Measurements from ENCODE around the gene P4HTM.

Gene P4HTM

DNA sequence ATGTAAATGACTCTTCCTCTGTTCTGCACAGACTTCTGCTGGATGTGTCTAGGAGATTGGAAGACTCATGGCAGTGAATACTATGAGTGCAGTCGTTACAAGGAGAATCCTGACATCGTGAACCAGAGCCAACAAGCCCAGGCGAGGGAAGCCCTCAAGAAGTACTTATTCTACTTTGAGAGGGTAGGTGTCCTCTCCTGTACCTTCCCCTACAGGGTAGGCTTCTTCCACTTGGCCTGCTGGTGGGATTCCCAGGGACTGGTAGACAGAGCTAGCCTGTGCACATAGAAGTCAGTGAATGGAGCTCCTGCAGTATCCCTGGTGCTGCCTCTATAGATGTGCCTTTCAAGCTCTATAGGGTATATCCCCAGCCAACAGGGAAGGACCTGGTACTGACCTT, 10.6 kb upstream of the P4HTM start:
- Histone ChIP-seq H3K27me3 (ENCODE audit: control insufficient read depth in 3 of 3, insufficient read depth in 3 of 3, low read depth in 1 of 3, low read length in 3 of 3) (no peaks in the 10 kb centered on the region), H3K18ac (ENCODE audit: low read length) (no peak overlapping the region), H3K9ac (ENCODE audit: low read depth, low read length, poor library complexity) (no peak overlapping the region), H3K4me3 (ENCODE audit: low read length in 2 of 2) (no peak overlapping the region), H2AK5ac (ENCODE audit: low read depth, low read length) (no peak overlapping the region), H3K27ac (replicated peaks; ENCODE audit: low read length) (no peak overlapping the region), H3K14ac (ENCODE audit: low read length) (no peak overlapping the region), H4K8ac (ENCODE audit: low read depth, low read length) (no peak overlapping the region), H3K36me3 (replicated peaks in 1 of 2; ENCODE audit: control insufficient read depth in 2 of 2, insufficient read depth in 2 of 2, low read length in 2 of 2) (peaks cover 46 to 94% of the 10 kb centered on the region in 2 donors), H3K4me2 (ENCODE audit: insufficient read depth, low read length, poor library complexity, severe bottlenecking) (no peak overlapping the region), H2BK5ac (ENCODE audit: low read length) (no peak overlapping the region), H2BK12ac (ENCODE audit: low read length) (no peak overlapping the region), H2AFZ (ENCODE audit: low read length) (no peak overlapping the region), H3K9me3 (replicated peaks in 1 of 2; ENCODE audit: control insufficient read depth in 2 of 2, insufficient read depth in 1 of 2, low read depth in 1 of 2, low read length in 2 of 2) (no peaks in the 10 kb centered on the region), H3K4ac (ENCODE audit: low read length) (no peak overlapping the region), H3K79me1 (ENCODE audit: low read depth, low read length) (peaks cover 5% of the 10 kb centered on the region), H3K23ac (ENCODE audit: low read depth, low read length, poor library complexity) (no peak overlapping the region), H4K91ac (ENCODE audit: low read depth, low read length, poor library complexity) (no peak overlapping the region), H3K4me1 (ENCODE audit: control insufficient read depth in 2 of 2, insufficient read depth in 1 of 2, low read depth in 1 of 2, low read length in 2 of 2) (no peaks in the 10 kb centered on the region), H2BK120ac (ENCODE audit: low read depth, low read length) (no peak overlapping the region), H2BK15ac (ENCODE audit: low read length) (no peak overlapping the region)
- no peak for DNase-seq (ENCODE audit: low spot score)
- no CpG with 5 or more reads among the region's 3 CpGs for WGBS, 2 donors (ENCODE audit: extremely low coverage in 2 of 2, insufficient read length in 2 of 2, insufficient replicate concordance in 1 of 2)

DNA sequence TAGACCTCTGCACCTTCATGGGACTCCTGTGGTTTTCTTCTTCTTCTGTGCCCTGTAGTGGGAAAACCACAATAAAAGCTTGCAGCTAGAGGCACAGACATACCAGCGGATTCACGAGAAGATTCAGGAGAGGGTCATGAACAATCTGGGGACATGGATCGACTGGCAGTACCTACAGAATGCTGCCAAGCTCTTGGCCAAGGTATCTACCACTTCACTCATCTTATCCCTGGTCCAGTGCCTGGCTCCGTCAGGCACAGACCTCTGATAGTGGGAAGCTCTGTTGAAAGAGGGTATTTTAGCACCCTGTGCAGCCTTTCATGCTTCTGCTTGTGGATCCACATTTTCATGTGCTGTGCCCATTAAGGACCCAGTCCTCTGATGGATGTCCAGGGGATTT, 9.7 kb upstream of the P4HTM start:
- no peak overlapping the region for H4K91ac ChIP-seq (ENCODE audit: low read depth, low read length, poor library complexity)
- H3K4me2 ChIP-seq (ENCODE audit: insufficient read depth, low read length, poor library complexity, severe bottlenecking), result no peak overlapping the region
- no peaks in the 10 kb centered on the region for H3K4me1 ChIP-seq (ENCODE audit: control insufficient read depth in 2 of 2, insufficient read depth in 1 of 2, low read depth in 1 of 2, low read length in 2 of 2)
- H3K4ac ChIP-seq (ENCODE audit: low read length), result no peak overlapping the region
- H2BK120ac ChIP-seq (ENCODE audit: low read depth, low read length), result no peak overlapping the region
- H2BK12ac ChIP-seq (ENCODE audit: low read length), result no peak overlapping the region
- H2AFZ ChIP-seq (ENCODE audit: low read length), result no peak overlapping the region
- H3K9ac ChIP-seq (ENCODE audit: low read depth, low read length, poor library complexity), result no peak overlapping the region
- WGBS, 2 donors (ENCODE audit: extremely low coverage in 2 of 2, insufficient read length in 2 of 2, insufficient replicate concordance in 1 of 2), result no CpG with 5 or more reads among the region's 4 CpGs
- peaks cover 45 to 94% of the 10 kb centered on the region in 2 donors for H3K36me3 ChIP-seq (replicated peaks in 1 of 2; ENCODE audit: control insufficient read depth in 2 of 2, insufficient read depth in 2 of 2, low read length in 2 of 2)
- no peaks in the 10 kb centered on the region for H3K27me3 ChIP-seq (ENCODE audit: control insufficient read depth in 3 of 3, insufficient read depth in 3 of 3, low read depth in 1 of 3, low read length in 3 of 3)
- H3K9me3 ChIP-seq (replicated peaks in 1 of 2; ENCODE audit: control insufficient read depth in 2 of 2, insufficient read depth in 1 of 2, low read depth in 1 of 2, low read length in 2 of 2), result no peaks in the 10 kb centered on the region
- H3K4me3 ChIP-seq (ENCODE audit: low read length in 2 of 2), result no peak overlapping the region
- H3K79me1 ChIP-seq (ENCODE audit: low read depth, low read length), result peaks cover 5% of the 10 kb centered on the region
- no peak overlapping the region for H3K23ac ChIP-seq (ENCODE audit: low read depth, low read length, poor library complexity)
- H3K18ac ChIP-seq (ENCODE audit: low read length), result no peak overlapping the region
- no peak for DNase-seq (ENCODE audit: low spot score)
- H2AK5ac ChIP-seq (ENCODE audit: low read depth, low read length), result no peak overlapping the region
- H3K27ac ChIP-seq (replicated peaks; ENCODE audit: low read length), result no peak overlapping the region
- no peak overlapping the region for H3K14ac ChIP-seq (ENCODE audit: low read length)
- no peak overlapping the region for H2BK15ac ChIP-seq (ENCODE audit: low read length)
- H4K8ac ChIP-seq (ENCODE audit: low read depth, low read length), result no peak overlapping the region
- H2BK5ac ChIP-seq (ENCODE audit: low read length), result no peak overlapping the region

- Histone ChIP-seq H4K8ac (ENCODE audit: low read depth, low read length) (no peak overlapping the region), H3K4me1 (ENCODE audit: control insufficient read depth in 2 of 2, insufficient read depth in 1 of 2, low read depth in 1 of 2, low read length in 2 of 2) (no peaks in the 10 kb centered on the region), H3K4me2 (ENCODE audit: insufficient read depth, low read length, poor library complexity, severe bottlenecking) (no peak overlapping the region), H3K79me1 (ENCODE audit: low read depth, low read length) (peaks cover 5% of the 10 kb centered on the region), H2BK12ac (ENCODE audit: low read length) (no peak overlapping the region), H3K27ac (replicated peaks; ENCODE audit: low read length) (no peak overlapping the region), H3K9me3 (replicated peaks in 1 of 2; ENCODE audit: control insufficient read depth in 2 of 2, insufficient read depth in 1 of 2, low read depth in 1 of 2, low read length in 2 of 2) (no peaks in the 10 kb centered on the region), H3K18ac (ENCODE audit: low read length) (no peak overlapping the region), H3K36me3 (replicated peaks in 1 of 2; ENCODE audit: control insufficient read depth in 2 of 2, insufficient read depth in 2 of 2, low read length in 2 of 2) (peaks cover 44 to 91% of the 10 kb centered on the region in 2 donors), H2AK5ac (ENCODE audit: low read depth, low read length) (no peak overlapping the region), H3K14ac (ENCODE audit: low read length) (no peak overlapping the region), H3K23ac (ENCODE audit: low read depth, low read length, poor library complexity) (no peak overlapping the region), H3K9ac (ENCODE audit: low read depth, low read length, poor library complexity) (no peak overlapping the region), H4K91ac (ENCODE audit: low read depth, low read length, poor library complexity) (no peak overlapping the region), H2BK5ac (ENCODE audit: low read length) (no peak overlapping the region), H2BK15ac (ENCODE audit: low read length) (no peak overlapping the region), H3K4me3 (ENCODE audit: low read length in 2 of 2) (no peak overlapping the region), H2BK120ac (ENCODE audit: low read depth, low read length) (no peak overlapping the region), H2AFZ (ENCODE audit: low read length) (no peak overlapping the region), H3K4ac (ENCODE audit: low read length) (no peak overlapping the region), H3K27me3 (ENCODE audit: control insufficient read depth in 3 of 3, insufficient read depth in 3 of 3, low read depth in 1 of 3, low read length in 3 of 3) (no peaks in the 10 kb centered on the region)
- no peak for DNase-seq (ENCODE audit: low spot score)
These were observed 8.0 kb upstream of the P4HTM start for GRCh38 chr3:48982016-48982415.

DNA sequence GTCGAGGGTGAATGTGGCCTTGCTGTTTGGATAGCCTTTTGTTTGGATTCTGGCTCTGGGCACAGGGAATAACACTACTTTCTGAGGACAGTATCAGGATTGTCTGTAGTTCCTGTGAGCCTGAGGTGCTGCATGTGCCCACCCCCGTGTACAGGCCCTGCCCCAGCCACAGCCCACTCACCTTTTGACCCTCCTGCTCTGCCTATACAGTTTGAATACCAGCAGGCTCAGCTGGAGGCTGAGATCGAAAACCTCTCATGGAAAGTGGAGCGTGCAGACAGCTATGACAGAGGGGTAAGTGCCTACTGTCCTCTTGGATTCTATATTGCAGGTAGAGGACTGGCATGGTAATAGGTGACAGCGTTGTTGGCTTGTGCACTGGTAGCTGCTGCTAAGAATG, 7.4 kb upstream of the P4HTM start:
- Histone ChIP-seq H2AK5ac (ENCODE audit: low read depth, low read length) (no peak overlapping the region), H2BK15ac (ENCODE audit: low read length) (no peak overlapping the region), H4K91ac (ENCODE audit: low read depth, low read length, poor library complexity) (no peak overlapping the region), H3K9ac (ENCODE audit: low read depth, low read length, poor library complexity) (no peak overlapping the region), H3K23ac (ENCODE audit: low read depth, low read length, poor library complexity) (no peak overlapping the region), H3K27me3 (ENCODE audit: control insufficient read depth in 3 of 3, insufficient read depth in 3 of 3, low read depth in 1 of 3, low read length in 3 of 3) (no peaks in the 10 kb centered on the region), H3K4me1 (ENCODE audit: control insufficient read depth in 2 of 2, insufficient read depth in 1 of 2, low read depth in 1 of 2, low read length in 2 of 2) (no peaks in the 10 kb centered on the region), H4K8ac (ENCODE audit: low read depth, low read length) (no peak overlapping the region), H3K4ac (ENCODE audit: low read length) (no peak overlapping the region), H3K18ac (ENCODE audit: low read length) (no peak overlapping the region), H3K36me3 (replicated peaks in 1 of 2; ENCODE audit: control insufficient read depth in 2 of 2, insufficient read depth in 2 of 2, low read length in 2 of 2) (peaks cover 44 to 84% of the 10 kb centered on the region in 2 donors), H3K14ac (ENCODE audit: low read length) (no peak overlapping the region), H2BK12ac (ENCODE audit: low read length) (no peak overlapping the region), H2AFZ (ENCODE audit: low read length) (no peak overlapping the region), H3K27ac (replicated peaks; ENCODE audit: low read length) (no peak overlapping the region), H3K9me3 (replicated peaks in 1 of 2; ENCODE audit: control insufficient read depth in 2 of 2, insufficient read depth in 1 of 2, low read depth in 1 of 2, low read length in 2 of 2) (no peaks in the 10 kb centered on the region), H2BK5ac (ENCODE audit: low read length) (no peak overlapping the region), H2BK120ac (ENCODE audit: low read depth, low read length) (no peak overlapping the region), H3K4me2 (ENCODE audit: insufficient read depth, low read length, poor library complexity, severe bottlenecking) (no peak overlapping the region), H3K79me1 (ENCODE audit: low read depth, low read length) (peaks cover 5% of the 10 kb centered on the region), H3K4me3 (ENCODE audit: low read length in 2 of 2) (no peak overlapping the region)
- no CpG with 5 or more reads among the region's 5 CpGs for WGBS, 2 donors (ENCODE audit: extremely low coverage in 2 of 2, insufficient read length in 2 of 2, insufficient replicate concordance in 1 of 2)
- no peak for DNase-seq (ENCODE audit: low spot score)
